ENCODE measurements around the gene KRTAP10-5. TPM values are rescaled to one million over a fixed set of nuclear protein-coding genes. Genes with fewer than 3 reads are reported as not detected.

Gene KRTAP10-5
- total and polyA plus RNA-seq, 9 of the 15 experiments (the other 6 are each of a cell fraction or from before 2014, with no cell fraction given), result not detected

DNA sequence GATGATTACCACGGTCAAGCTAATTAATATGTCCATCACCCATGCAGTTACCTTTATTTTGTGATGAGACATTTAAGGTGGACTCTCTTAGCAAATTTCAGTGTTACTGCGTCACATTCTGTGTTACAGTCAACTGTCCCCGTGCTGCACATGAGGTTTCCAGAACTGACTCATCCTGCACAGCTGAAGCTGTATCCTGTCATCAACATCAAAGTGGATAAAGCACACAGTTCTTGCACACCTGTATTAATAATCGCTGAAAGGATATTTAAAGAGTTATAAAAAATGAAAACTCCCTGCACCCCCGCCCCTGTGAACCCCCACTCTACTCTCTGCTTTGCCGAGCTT lies 3.4 kb upstream of the KRTAP10-5 start:
- Histone ChIP-seq H3K79me2 (ENCODE audit: control insufficient read depth, insufficient read depth, low read length) (no peaks in the 10 kb centered on the region), H2AFZ (ENCODE audit: low read depth, low read length) (no peak overlapping the region), H3K27ac (ENCODE audit: extremely low read depth, low read depth, low read length) (no peak overlapping the region), H3K36me3 (ENCODE audit: control insufficient read depth, insufficient read depth, low read length) (no peaks in the 10 kb centered on the region), H3K9me1 (ENCODE audit: control insufficient read depth, insufficient read depth, low read length) (no peaks in the 10 kb centered on the region), H4K20me1 (replicated peaks; ENCODE audit: control insufficient read depth, insufficient read depth, low read length) (no peaks in the 10 kb centered on the region), H3K4me1 (replicated peaks in 1 of 2; ENCODE audit: control insufficient read depth in 2 of 2, insufficient read depth in 2 of 2, low read length in 2 of 2) (no peaks in the 10 kb centered on the region; a peak in 2 of 5 replicates), H3K9me3 (replicated peaks; ENCODE audit: control insufficient read depth, insufficient read depth, low read depth, low read length) (peaks cover 3% of the 10 kb centered on the region; the same call in 1 of the 2 replicates), H3K9ac (ENCODE audit: insufficient read depth in 1 of 2, low read depth in 2 of 2, low read length in 2 of 2) (no peak overlapping the region), H3K4me3 (no peak overlapping the region), H3K4me2 (ENCODE audit: insufficient read depth, low read length) (no peak overlapping the region), H3K27me3 (ENCODE audit: control insufficient read depth in 2 of 2, insufficient read depth in 2 of 2, low read length in 2 of 2) (peaks cover 0 to 6% of the 10 kb centered on the region in 2 experiments; a peak in 1 of 5 replicates)
- WGBS (ENCODE audit: insufficient coverage, low coverage, missing lambda C conversion rate), result 1% methylated on average over 6 of the region's 6 CpGs
- no TSS peak for BruUV-seq (replicated peaks)
- ChIA-PET CTCF (ENCODE audit: low intra/inter-chr PET ratio) (no interaction called here), POLR2A (interaction anchor here (0.8 to 1.3 kb wide), 2 partner anchors 11 to 94 kb away, joined by 4 to 5 read pairs; no protein-coding TSS in a partner anchor)
- ATAC-seq (no peak), FAIRE-seq (peak; percentile 35), DNase-seq (ENCODE audit: extremely low read depth in 1 of 4, low spot score in 3 of 4) (no peak)
- in situ Hi-C loops (cut with MboI) (no loop called here), intact Hi-C loops (cut with micrococcal nuclease) (no loop called here)
- TF ChIP-seq, protein P1, sequence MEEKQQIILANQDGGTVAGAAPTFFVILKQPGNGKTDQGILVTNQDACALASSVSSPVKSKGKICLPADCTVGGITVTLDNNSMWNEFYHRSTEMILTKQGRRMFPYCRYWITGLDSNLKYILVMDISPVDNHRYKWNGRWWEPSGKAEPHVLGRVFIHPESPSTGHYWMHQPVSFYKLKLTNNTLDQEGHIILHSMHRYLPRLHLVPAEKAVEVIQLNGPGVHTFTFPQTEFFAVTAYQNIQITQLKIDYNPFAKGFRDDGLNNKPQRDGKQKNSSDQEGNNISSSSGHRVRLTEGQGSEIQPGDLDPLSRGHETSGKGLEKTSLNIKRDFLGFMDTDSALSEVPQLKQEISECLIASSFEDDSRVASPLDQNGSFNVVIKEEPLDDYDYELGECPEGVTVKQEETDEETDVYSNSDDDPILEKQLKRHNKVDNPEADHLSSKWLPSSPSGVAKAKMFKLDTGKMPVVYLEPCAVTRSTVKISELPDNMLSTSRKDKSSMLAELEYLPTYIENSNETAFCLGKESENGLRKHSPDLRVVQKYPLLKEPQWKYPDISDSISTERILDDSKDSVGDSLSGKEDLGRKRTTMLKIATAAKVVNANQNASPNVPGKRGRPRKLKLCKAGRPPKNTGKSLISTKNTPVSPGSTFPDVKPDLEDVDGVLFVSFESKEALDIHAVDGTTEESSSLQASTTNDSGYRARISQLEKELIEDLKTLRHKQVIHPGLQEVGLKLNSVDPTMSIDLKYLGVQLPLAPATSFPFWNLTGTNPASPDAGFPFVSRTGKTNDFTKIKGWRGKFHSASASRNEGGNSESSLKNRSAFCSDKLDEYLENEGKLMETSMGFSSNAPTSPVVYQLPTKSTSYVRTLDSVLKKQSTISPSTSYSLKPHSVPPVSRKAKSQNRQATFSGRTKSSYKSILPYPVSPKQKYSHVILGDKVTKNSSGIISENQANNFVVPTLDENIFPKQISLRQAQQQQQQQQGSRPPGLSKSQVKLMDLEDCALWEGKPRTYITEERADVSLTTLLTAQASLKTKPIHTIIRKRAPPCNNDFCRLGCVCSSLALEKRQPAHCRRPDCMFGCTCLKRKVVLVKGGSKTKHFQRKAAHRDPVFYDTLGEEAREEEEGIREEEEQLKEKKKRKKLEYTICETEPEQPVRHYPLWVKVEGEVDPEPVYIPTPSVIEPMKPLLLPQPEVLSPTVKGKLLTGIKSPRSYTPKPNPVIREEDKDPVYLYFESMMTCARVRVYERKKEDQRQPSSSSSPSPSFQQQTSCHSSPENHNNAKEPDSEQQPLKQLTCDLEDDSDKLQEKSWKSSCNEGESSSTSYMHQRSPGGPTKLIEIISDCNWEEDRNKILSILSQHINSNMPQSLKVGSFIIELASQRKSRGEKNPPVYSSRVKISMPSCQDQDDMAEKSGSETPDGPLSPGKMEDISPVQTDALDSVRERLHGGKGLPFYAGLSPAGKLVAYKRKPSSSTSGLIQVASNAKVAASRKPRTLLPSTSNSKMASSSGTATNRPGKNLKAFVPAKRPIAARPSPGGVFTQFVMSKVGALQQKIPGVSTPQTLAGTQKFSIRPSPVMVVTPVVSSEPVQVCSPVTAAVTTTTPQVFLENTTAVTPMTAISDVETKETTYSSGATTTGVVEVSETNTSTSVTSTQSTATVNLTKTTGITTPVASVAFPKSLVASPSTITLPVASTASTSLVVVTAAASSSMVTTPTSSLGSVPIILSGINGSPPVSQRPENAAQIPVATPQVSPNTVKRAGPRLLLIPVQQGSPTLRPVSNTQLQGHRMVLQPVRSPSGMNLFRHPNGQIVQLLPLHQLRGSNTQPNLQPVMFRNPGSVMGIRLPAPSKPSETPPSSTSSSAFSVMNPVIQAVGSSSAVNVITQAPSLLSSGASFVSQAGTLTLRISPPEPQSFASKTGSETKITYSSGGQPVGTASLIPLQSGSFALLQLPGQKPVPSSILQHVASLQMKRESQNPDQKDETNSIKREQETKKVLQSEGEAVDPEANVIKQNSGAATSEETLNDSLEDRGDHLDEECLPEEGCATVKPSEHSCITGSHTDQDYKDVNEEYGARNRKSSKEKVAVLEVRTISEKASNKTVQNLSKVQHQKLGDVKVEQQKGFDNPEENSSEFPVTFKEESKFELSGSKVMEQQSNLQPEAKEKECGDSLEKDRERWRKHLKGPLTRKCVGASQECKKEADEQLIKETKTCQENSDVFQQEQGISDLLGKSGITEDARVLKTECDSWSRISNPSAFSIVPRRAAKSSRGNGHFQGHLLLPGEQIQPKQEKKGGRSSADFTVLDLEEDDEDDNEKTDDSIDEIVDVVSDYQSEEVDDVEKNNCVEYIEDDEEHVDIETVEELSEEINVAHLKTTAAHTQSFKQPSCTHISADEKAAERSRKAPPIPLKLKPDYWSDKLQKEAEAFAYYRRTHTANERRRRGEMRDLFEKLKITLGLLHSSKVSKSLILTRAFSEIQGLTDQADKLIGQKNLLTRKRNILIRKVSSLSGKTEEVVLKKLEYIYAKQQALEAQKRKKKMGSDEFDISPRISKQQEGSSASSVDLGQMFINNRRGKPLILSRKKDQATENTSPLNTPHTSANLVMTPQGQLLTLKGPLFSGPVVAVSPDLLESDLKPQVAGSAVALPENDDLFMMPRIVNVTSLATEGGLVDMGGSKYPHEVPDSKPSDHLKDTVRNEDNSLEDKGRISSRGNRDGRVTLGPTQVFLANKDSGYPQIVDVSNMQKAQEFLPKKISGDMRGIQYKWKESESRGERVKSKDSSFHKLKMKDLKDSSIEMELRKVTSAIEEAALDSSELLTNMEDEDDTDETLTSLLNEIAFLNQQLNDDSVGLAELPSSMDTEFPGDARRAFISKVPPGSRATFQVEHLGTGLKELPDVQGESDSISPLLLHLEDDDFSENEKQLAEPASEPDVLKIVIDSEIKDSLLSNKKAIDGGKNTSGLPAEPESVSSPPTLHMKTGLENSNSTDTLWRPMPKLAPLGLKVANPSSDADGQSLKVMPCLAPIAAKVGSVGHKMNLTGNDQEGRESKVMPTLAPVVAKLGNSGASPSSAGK (IDR thresholded peaks at IDR 0.05), result 0 out of 2 replicates have a peak, but pooled peaks have one; percentile 23
- TF ChIP-seq JUND (IDR thresholded peaks at IDR 0.05; ENCODE audit: borderline replicate concordance, low read depth, low read length) (0 out of 2 replicates have a peak, but pooled peaks have one; percentile 10), JUND (tag; IDR thresholded peaks at IDR 0.05; ENCODE audit: borderline replicate concordance, low read depth, low read length) (peak; percentile 39; the same call in 1 of the 3 replicates), EP300 (IDR thresholded peaks at IDR 0.05; ENCODE audit: low read length) (no peak), CREB1 (IDR thresholded peaks at IDR 0.05) (no peak), CREB1 (CRISPR knock-in tag; IDR thresholded peaks at IDR 0.05) (0 out of 2 replicates have a peak, but pooled peaks have one; percentile 42), TRIM24 (IDR thresholded peaks at IDR 0.05) (no peak)
- TF ChIP-seq, protein P2, sequence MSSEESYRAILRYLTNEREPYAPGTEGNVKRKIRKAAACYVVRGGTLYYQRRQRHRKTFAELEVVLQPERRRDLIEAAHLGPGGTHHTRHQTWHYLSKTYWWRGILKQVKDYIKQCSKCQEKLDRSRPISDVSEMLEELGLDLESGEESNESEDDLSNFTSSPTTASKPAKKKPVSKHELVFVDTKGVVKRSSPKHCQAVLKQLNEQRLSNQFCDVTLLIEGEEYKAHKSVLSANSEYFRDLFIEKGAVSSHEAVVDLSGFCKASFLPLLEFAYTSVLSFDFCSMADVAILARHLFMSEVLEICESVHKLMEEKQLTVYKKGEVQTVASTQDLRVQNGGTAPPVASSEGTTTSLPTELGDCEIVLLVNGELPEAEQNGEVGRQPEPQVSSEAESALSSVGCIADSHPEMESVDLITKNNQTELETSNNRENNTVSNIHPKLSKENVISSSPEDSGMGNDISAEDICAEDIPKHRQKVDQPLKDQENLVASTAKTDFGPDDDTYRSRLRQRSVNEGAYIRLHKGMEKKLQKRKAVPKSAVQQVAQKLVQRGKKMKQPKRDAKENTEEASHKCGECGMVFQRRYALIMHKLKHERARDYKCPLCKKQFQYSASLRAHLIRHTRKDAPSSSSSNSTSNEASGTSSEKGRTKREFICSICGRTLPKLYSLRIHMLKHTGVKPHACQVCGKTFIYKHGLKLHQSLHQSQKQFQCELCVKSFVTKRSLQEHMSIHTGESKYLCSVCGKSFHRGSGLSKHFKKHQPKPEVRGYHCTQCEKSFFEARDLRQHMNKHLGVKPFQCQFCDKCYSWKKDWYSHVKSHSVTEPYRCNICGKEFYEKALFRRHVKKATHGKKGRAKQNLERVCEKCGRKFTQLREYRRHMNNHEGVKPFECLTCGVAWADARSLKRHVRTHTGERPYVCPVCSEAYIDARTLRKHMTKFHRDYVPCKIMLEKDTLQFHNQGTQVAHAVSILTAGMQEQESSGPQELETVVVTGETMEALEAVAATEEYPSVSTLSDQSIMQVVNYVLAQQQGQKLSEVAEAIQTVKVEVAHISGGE (CRISPR knock-in tag; IDR thresholded peaks at IDR 0.05), result peak in 2 of 3 experiments; percentile 32 to 95; a peak in 3 of 6 replicates
